Fibroblast of mammary gland (primary cell): ENCODE data around the gene CD44.
A peak's percentile ranks its signal among the peaks of the same experiment; 100 is the strongest.
"Not testable (repeated sequence)": the region's sequence is repeated elsewhere in the genome, so short reads cannot be mapped to it uniquely, and the experiment has no call there.

Experiments used
- DNase-seq: peaks from one replicate; pipeline ENCODE4 v3.0.0-alpha.2; 2010; ENCODE audit warnings: low read depth
- H3K4me3 ChIP-seq: 2 replicates; pipeline ENCODE4 v1.5.1; 2011; ENCODE audit warnings: low read depth, mild to moderate bottlenecking, low read length, moderate library complexity; ENCODE audit not compliant: control insufficient read depth
- CTCF ChIP-seq: conservative IDR thresholded peaks from 2 replicates; pipeline ENCODE4 v1.5.1; 2011; ENCODE audit warnings: low read depth, low read length, inconsistent platforms; ENCODE audit not compliant: control insufficient read depth, insufficient read depth

The CD44 gene

GRCh38 chr11:35105319-35106079 is 33.5 kb upstream of the CD44 start:
- peak; percentile 31 for DNase-seq
- no peak overlapping the region for H3K4me3 ChIP-seq
- TF ChIP-seq CTCF, result no peak

- no peak for TF ChIP-seq CTCF
- no peak for DNase-seq
- no peak overlapping the region for H3K4me3 ChIP-seq
Observed at GRCh38 chr11:35106595-35106994, 32.4 kb upstream of the CD44 start.

GRCh38 chr11:35107861-35108260 is 31.1 kb upstream of the CD44 start:
- no peak overlapping the region for H3K4me3 ChIP-seq
- DNase-seq, result no peak
- TF ChIP-seq CTCF, result no peak

GRCh38 chr11:35108336-35108735 is 30.6 kb upstream of the CD44 start:
- DNase-seq, H3K4me3 ChIP-seq: not testable (repeated sequence)

GRCh38 chr11:35109041-35109440 is 29.9 kb upstream of the CD44 start:
- DNase-seq, result no peak
- no peak for TF ChIP-seq CTCF
- H3K4me3 ChIP-seq, result no peak overlapping the region

- no peak overlapping the region for H3K4me3 ChIP-seq
- TF ChIP-seq CTCF, result no peak
- DNase-seq, result no peak
Observed at GRCh38 chr11:35109827-35110226, 29.1 kb upstream of the CD44 start.

GRCh38 chr11:35111161-35112055 is 27.6 kb upstream of the CD44 start:
- TF ChIP-seq CTCF, result no peak
- H3K4me3 ChIP-seq, result no peak overlapping the region
- peak; percentile 94 for DNase-seq
